Measurements from ENCODE around the gene C1orf105.
A peak's percentile ranks its signal among the peaks of the same experiment; 100 is the strongest.

C1orf105 gene

GRCh38 chr1:172397221-172397620, 23.3 kb upstream of the C1orf105 start:
- DNase-seq (ENCODE audit: low read depth, low spot score) = no peak

DNA sequence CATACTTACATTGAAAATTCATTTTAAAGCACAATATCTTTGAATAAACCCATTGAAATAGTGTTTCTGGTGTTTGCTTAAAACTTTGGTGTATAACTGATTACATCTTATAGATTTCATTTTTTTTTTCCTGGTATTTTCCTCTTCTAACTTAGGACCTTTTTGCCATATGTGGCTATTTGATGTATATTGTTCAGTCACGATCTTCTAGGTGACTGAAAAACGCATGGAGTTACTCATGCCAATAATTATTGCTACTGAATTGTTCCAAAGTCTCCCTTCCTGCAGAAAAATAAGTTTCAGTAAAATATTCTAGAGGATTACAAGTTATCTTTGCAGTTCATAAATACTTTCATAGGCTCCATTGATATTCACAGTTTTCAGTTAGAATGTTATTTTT, 22.9 kb upstream of the C1orf105 start:
- no peak for DNase-seq (ENCODE audit: low read depth, low spot score)

GRCh38 chr1:172398193-172398592, 22.3 kb upstream of the C1orf105 start:
- DNase-seq (ENCODE audit: low read depth, low spot score) = no peak

GRCh38 chr1:172398970-172399755, 21.3 kb upstream of the C1orf105 start:
- no peak for DNase-seq (ENCODE audit: low read depth, low spot score)

- no peak for DNase-seq (ENCODE audit: low read depth, low spot score)
Observed at GRCh38 chr1:172399756-172400721, 20.4 kb upstream of the C1orf105 start.

GRCh38 chr1:172400722-172401105, 19.8 kb upstream of the C1orf105 start:
- DNase-seq (ENCODE audit: low read depth, low spot score) = no peak

- DNase-seq (ENCODE audit: low read depth, low spot score) = no peak
Observed at GRCh38 chr1:172401477-172401876, 19.0 kb upstream of the C1orf105 start.

DNA sequence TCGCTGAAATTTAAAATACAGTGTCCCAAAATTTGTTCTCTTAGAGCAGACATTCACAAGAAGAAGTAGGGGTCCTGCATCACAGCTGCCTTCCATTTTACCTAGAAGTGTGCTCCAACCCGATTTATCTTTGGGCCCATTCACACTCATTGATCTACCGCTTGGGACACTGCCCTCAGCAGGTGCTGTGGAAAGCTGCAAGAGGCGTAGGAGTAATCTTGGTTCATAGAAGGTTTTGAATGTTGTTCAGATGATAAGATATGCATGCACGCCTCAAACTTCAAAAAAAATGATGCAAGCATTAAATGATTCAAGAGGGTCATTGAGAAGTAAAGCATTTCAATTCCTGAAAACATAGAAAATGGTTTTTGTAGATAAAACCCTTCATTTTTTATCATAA, 18.6 kb upstream of the C1orf105 start:
- DNase-seq (ENCODE audit: low read depth, low spot score) = no peak

GRCh38 chr1:172402878-172403569, 17.5 kb upstream of the C1orf105 start:
- DNase-seq (ENCODE audit: low read depth, low spot score) = no peak

DNA sequence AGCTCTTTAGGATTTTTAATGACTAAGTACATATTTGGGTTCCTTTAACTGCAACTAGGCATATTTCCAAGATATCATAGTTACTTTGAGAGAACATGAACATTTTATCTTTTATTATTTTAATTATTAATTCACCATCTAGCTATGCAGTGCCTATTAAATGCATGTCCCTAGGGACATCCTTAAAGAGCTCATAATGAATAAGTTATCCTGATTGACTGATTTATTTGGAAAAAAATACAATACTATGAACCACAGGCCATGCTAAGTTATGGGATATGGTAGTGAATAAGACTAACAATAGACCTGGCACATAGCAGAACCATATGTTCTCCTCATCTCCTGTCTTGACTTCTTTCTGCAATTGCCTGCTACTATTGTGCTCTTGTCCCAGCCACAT, 16.4 kb upstream of the C1orf105 start:
- DNase-seq (ENCODE audit: low read depth, low spot score) = no peak

DNA sequence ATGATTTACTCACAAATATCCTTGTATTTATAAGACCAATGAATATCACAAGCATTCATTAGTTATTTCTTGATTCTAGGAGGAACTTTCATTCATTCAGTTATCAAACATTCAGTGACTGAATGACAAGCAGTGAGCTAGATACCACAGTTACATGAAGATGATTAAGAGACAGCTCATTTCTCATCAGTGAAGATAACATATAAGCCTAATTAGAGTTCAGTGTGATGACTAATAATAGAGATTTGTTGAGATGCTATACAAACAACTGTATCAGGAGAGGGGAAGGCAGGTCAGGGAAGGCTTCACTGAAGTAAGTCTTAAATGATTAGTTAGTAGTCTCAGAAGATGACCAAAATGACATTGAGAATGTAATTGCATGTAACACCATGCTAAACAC, 14.6 kb upstream of the C1orf105 start:
- DNase-seq (ENCODE audit: low read depth, low spot score) = no peak

- DNase-seq (ENCODE audit: low read depth, low spot score) = no peak
Observed at GRCh38 chr1:172406968-172407367, 13.5 kb upstream of the C1orf105 start.

DNA sequence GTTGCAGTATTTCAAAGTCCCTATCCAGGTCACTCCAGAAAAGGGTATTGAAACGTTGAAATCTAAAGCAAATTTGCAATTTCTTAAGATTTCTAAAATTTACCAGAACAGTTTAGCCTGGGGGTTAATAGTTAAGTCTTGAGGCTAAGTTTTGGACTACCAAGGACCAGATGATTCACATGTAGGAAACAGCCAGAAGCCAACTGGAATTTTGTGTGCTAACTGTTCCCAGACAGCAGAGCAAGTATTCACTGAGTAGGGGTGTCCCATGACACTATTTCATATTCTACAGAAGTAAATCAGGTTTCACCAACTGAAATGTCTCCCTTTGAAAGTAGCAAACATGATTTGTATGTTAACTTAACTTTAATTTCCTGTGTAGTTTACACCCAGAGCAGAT, 11.5 kb upstream of the C1orf105 start:
- no peak for DNase-seq (ENCODE audit: low read depth, low spot score)

GRCh38 chr1:172410027-172410426, 10.5 kb upstream of the C1orf105 start:
- no peak for DNase-seq (ENCODE audit: low read depth, low spot score)

- no peak for DNase-seq (ENCODE audit: low read depth, low spot score)
Observed at GRCh38 chr1:172411791-172412338, 8.6 kb upstream of the C1orf105 start.

DNA sequence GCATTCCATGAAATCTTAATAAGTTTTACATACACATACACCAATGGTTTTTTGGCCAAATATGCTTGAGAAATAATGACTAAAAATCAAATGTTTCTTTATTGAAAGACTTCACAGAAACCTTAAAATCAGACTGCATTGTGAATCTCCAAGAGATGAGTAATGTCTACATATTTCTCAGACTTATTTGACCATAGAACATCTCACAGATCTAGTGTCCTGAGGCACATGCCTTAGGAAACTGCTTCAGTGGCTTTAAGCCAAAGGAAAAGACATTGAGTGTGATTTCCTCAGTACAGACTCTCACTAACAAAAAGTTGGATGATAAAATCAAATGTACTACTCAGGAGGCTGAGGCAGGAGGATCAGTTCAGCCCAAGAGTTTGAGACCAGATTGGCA, 6.2 kb upstream of the C1orf105 start:
- no peak for DNase-seq (ENCODE audit: low read depth, low spot score)

GRCh38 chr1:172416496-172417035, 3.9 kb upstream of the C1orf105 start:
- DNase-seq (ENCODE audit: low read depth, low spot score) = no peak

GRCh38 chr1:172417557-172417956, 2.9 kb upstream of the C1orf105 start:
- DNase-seq (ENCODE audit: low read depth, low spot score) = peak; percentile 25

DNA sequence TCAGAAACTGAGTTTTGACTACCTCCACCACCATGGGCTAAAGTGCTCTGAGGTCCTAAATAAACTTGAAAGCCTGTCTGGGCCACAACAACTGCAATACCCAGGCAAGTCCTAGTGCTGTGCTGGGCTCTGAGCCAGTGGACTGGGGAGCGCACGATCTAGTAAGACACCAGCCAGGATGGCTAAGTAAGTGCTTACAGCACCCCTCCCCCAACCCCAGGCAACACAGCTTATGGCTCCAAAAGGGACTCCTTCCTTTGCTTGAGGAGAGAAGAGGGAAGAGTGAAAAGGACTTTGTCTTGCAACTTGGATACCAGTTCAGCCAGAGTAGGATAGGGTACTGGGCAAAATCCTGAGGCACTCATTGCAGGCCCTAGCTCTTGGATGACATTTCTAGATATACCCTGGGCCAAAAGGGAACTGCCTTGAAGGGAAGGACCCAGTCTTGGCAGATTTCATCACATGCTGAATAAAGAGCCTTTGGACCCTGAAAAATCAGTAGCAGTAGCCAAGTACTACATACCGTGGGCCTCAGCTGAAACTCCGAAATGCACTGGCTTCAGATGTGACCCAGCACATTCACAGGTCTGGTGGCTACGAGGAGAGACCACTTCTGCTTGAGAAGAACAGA, 1.6 kb downstream of the C1orf105 start:
- DNase-seq (ENCODE audit: low read depth, low spot score) = no peak

- no peak for DNase-seq (ENCODE audit: low read depth, low spot score)
Observed at GRCh38 chr1:172423336-172423735, 2.9 kb downstream of the C1orf105 start.

DNA sequence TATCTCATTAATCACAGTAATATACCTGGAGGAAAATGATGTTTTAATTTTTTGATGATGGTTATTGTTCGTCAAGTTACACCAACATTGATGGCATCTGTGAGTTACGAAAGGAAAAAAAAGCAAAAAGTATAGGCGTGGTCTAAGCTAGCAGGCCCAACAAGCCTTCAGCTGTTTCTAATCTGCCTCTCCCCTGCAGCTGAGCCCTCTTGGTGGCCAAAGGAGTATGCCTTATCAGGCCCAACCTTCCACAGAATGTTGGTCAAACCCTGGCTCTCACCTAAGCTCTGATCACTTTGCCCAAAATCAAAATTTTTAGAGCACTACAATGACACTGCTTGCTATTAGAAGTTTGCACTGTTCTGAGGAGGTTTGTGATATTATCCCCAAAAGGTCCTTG, 4.9 kb downstream of the C1orf105 start:
- no peak for DNase-seq (ENCODE audit: low read depth, low spot score)

Data from iPS DF 19.7 (cell line).